Lung (tissue), 12 donors: Measurements from ENCODE around the gene HIVEP1. TPM values are rescaled to one million over a fixed set of nuclear protein-coding genes. Genes with fewer than 3 reads are reported as not detected.

ENCODE experiments used
- ATAC-seq: fragments of 200-7000 bp; cut with Tn5 transposase; one replicate; pipeline ENCODE4 v1.9.1; 2020; ENCODE audit warnings: moderate number of reproducible peaks; ENCODE audit not compliant: insufficient read depth, low FRiP score
- DNase-seq, 3 donors: peaks; one replicate each; pipeline ENCODE4 v3.0.0-alpha.2; 2013 to 2017
- H3K27ac ChIP-seq, 2 donors: one replicate each; pipeline ENCODE4 v1.5.1; 2013; ENCODE audit warnings: mild to moderate bottlenecking in 2 of 2, moderate library complexity in 2 of 2, control low read depth in 1 of 2, inconsistent platforms in 1 of 2, low read depth in 1 of 2, low read length in 1 of 2
- H3K27me3 ChIP-seq, 3 donors: one replicate each; pipeline ENCODE4 v1.5.1; 2013; ENCODE audit warnings: low read length in 2 of 3; ENCODE audit not compliant: control insufficient read depth in 3 of 3, insufficient read depth in 3 of 3
- H3K36me3 ChIP-seq, 4 donors: one replicate each; pipeline ENCODE4 v1.5.1; 2013; ENCODE audit warnings: low read length in 4 of 4, mild to moderate bottlenecking in 1 of 4, moderate library complexity in 1 of 4; ENCODE audit not compliant: control insufficient read depth in 4 of 4, insufficient read depth in 4 of 4
- H3K4me1 ChIP-seq, 5 donors: one replicate each; pipeline ENCODE4 v1.5.1; 2013; ENCODE audit warnings: low read length in 5 of 5, mild to moderate bottlenecking in 2 of 5, moderate library complexity in 1 of 5; ENCODE audit not compliant: control insufficient read depth in 5 of 5, insufficient read depth in 5 of 5
- H3K4me3 ChIP-seq: one replicate; pipeline ENCODE4 v1.5.1; 2013; ENCODE audit warnings: mild to moderate bottlenecking, control low read depth, moderate library complexity
- H3K9ac ChIP-seq, 2 donors: one replicate each; pipeline ENCODE4 v1.5.1; 2013; ENCODE audit warnings: low read length in 2 of 2, control low read depth in 1 of 2; ENCODE audit not compliant: insufficient read depth in 1 of 2
- H3K9me3 ChIP-seq, 4 donors: one replicate each; pipeline ENCODE4 v1.5.1; 2013; ENCODE audit warnings: low read length in 3 of 4, mild to moderate bottlenecking in 1 of 4, moderate library complexity in 1 of 4; ENCODE audit not compliant: control insufficient read depth in 4 of 4, insufficient read depth in 3 of 4
- WGBS, 2 donors: extraction: QIAGEN DNeasy Blood & Tissue Kit; methylation state at CpG; one replicate each; pipeline ENCODE4 v1.1.7; 2013; 5-methylcytosine and 5-hydroxymethylcytosine counted together
- polyA plus RNA-seq, 2 donors: library from polyadenylated mRNA; stranded (reverse); fragments of 200-250 nt; gene quantifications; one replicate each; pipeline ENCODE4 v1.2.1, GENCODE V29; 2013
- total RNA-seq, 2 donors: library from RNA; depleted of rRNA in 1 of 2; stranded (reverse); fragments of >200 nt in 1 of 2; gene quantifications; one replicate each; pipeline ENCODE4 v1.2.1, GENCODE V29; 2014 to 2021
- TF ChIP-seq, protein P1 (sequence below): IDR thresholded peaks from 2 replicates; pipeline ENCODE4 v1.5.1; 2012; ENCODE audit warnings: mild to moderate bottlenecking; ENCODE audit errors: control extremely low read depth, extremely low read depth
- donor health status: control.
- donor health status: control.
- donor health status: Bipolar disorder and iron deficiency.
- donor health status: healthy.
- donor health status: DM: yes; HTN: yes; CAD: no.

Gene HIVEP1
- total and polyA plus RNA-seq, 4 donors = 3.1 to 49.6 (median 20.5) TPM

DNA sequence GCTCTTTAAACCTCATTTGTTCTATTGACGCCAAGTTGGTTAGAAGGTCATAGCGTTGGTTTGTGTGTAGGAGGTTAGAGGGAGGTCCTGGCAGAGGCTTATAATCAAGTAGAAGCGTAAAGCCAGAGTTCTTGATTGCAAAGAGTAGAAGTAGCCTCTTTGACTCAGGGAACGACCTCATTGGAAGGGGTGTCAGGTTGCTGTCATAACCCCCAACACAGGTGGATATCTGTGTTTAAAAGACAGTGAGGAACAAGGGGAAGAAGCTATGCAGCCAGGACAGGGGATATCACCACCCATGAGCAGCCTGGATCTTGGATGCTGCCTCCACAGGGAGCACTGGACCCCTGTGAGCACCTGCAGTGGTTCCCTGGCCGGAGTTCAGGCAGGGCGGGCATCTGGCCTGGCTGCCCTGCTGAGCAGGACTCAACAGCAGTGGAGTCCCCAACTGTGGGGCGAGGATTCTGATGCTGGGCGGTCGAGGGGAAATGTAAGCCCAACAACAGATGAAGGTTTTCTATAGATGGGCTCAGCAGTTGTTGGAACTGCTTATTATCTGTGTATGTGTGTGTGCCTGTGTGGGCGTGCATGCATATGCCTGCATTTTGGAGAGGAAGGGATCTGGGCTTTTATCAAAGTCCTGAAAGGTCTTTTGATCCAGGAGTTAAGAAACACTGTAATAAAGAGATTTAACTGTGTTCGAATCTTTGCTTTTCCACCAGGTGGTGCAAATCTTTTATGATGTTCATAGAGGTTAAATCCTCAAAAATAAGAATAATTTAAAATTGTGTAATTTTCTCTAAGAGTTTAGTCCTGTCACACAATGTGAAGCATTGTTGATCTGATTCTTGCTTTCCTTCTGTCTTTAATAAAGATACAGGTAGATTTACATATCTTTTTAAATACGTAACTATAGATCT, 27.7 kb downstream of the HIVEP1 start:
- WGBS, 2 donors = 94 to 97% methylated on average over 12 of the region's 12 CpGs
- Histone ChIP-seq H3K4me3 (no peak overlapping the region), H3K27ac (no peak overlapping the region), H3K36me3 (no peaks in the 10 kb centered on the region), H3K9me3 (peaks cover 0 to 2% (median 0%) of the 10 kb centered on the region in 4 donors), H3K9ac (no peak overlapping the region), H3K4me1 (peaks cover 0 to 5% (median 2%) of the 10 kb centered on the region in 5 donors), H3K27me3 (no peaks in the 10 kb centered on the region)
- no peak for DNase-seq
- TF ChIP-seq, protein P1, sequence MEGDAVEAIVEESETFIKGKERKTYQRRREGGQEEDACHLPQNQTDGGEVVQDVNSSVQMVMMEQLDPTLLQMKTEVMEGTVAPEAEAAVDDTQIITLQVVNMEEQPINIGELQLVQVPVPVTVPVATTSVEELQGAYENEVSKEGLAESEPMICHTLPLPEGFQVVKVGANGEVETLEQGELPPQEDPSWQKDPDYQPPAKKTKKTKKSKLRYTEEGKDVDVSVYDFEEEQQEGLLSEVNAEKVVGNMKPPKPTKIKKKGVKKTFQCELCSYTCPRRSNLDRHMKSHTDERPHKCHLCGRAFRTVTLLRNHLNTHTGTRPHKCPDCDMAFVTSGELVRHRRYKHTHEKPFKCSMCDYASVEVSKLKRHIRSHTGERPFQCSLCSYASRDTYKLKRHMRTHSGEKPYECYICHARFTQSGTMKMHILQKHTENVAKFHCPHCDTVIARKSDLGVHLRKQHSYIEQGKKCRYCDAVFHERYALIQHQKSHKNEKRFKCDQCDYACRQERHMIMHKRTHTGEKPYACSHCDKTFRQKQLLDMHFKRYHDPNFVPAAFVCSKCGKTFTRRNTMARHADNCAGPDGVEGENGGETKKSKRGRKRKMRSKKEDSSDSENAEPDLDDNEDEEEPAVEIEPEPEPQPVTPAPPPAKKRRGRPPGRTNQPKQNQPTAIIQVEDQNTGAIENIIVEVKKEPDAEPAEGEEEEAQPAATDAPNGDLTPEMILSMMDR = no peak
- no peak for ATAC-seq

DNA sequence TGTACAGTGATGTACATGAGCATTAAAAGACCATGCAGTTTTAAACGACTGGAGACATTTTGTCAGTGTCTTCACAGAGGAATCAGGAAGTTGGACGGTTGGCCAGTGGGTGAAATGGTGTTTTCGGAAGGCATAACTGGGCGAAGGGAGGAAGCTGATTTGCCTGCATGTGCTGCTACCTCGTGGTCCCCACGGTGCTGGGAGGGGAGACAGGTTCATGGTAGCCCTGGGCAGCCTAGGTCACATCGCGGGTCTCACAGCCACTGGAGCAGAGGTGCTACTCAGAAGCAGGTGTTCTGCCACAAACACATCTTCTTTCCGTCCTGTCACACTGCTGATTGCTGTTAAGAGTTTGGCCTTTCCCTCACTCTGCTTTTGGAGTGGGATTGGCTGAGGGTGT, 35.2 kb downstream of the HIVEP1 start:
- no peaks in the 10 kb centered on the region for H3K36me3 ChIP-seq
- DNase-seq (no peak), ATAC-seq (no peak)
- peak overlapping the region in 1 of 2 donors; percentile 10 for H3K27ac ChIP-seq
- TF ChIP-seq, protein P1 = no peak
- WGBS, 2 donors = 57 to 76% methylated on average over 9 of the region's 9 CpGs
- peaks cover 0 to 15% (median 0%) of the 10 kb centered on the region in 5 donors for H3K4me1 ChIP-seq
- H3K27me3 ChIP-seq = no peaks in the 10 kb centered on the region
- no peak overlapping the region for H3K9ac ChIP-seq
- H3K9me3 ChIP-seq = peaks cover 0 to 1% (median 0%) of the 10 kb centered on the region in 4 donors
- no peak overlapping the region for H3K4me3 ChIP-seq

DNA sequence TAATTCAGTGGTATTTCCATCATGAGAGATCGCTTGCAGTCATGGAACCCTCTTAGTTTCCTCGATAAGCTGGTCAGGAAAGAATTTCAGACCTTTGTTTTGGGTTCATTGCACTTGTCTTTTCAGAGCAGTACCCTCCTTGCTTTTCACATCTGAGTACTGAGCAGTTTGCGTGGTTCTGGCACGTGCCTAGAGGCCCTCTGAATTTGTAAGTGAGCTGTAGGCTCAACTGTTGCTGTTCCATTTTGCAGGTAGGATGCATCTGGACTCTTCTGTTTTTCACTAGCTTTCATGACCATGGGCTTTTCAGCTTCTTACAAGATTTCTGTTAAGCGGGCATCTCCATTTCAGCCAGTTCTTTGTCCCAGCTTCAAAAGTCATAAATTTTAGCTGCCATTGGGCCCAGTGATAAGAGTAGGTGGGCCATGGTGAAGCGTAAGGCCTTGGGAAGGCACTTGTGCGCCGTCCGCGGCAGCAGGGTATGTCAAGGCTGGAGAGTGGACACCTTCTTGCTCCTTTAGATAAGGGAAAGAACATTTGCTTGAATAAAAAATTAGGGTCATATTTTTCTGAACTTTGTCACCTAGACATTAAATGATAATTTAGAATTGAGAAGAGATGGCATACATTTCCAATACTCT, 35.8 kb downstream of the HIVEP1 start:
- ATAC-seq (no peak), DNase-seq (no peak)
- WGBS, 2 donors = 92% methylated on average over 10 of the region's 10 CpGs
- Histone ChIP-seq H3K4me1 (peaks cover 0 to 15% (median 0%) of the 10 kb centered on the region in 5 donors), H3K9ac (no peak overlapping the region), H3K9me3 (peaks cover 0 to 1% (median 0%) of the 10 kb centered on the region in 4 donors), H3K27ac (no peak overlapping the region), H3K36me3 (no peaks in the 10 kb centered on the region), H3K4me3 (no peak overlapping the region), H3K27me3 (no peaks in the 10 kb centered on the region)
- TF ChIP-seq, protein P1 = no peak
